DOHH2 (cell line): ENCODE measurements around the gene ELK4.

Source experiments
- EZH2phosphoT487 ChIP-seq: fragments of 200-600 bp; sonication (generic); IDR thresholded peaks from 2 replicates; pipeline ENCODE4 v1.6.1; 2017; ENCODE audit warnings: borderline replicate concordance, mild to moderate bottlenecking, antibody characterized with exemption, low read length, moderate library complexity, mixed read lengths
- TF ChIP-seq, protein P1 (sequence below): fragments of 200-600 bp; sonication (generic); IDR thresholded peaks from one replicate; pipeline ENCODE4 v1.5.1; 2014; ENCODE audit warnings: antibody characterized with exemption, mild to moderate bottlenecking, low read depth, low read length; ENCODE audit not compliant: poor library complexity, severe bottlenecking

DNA sequence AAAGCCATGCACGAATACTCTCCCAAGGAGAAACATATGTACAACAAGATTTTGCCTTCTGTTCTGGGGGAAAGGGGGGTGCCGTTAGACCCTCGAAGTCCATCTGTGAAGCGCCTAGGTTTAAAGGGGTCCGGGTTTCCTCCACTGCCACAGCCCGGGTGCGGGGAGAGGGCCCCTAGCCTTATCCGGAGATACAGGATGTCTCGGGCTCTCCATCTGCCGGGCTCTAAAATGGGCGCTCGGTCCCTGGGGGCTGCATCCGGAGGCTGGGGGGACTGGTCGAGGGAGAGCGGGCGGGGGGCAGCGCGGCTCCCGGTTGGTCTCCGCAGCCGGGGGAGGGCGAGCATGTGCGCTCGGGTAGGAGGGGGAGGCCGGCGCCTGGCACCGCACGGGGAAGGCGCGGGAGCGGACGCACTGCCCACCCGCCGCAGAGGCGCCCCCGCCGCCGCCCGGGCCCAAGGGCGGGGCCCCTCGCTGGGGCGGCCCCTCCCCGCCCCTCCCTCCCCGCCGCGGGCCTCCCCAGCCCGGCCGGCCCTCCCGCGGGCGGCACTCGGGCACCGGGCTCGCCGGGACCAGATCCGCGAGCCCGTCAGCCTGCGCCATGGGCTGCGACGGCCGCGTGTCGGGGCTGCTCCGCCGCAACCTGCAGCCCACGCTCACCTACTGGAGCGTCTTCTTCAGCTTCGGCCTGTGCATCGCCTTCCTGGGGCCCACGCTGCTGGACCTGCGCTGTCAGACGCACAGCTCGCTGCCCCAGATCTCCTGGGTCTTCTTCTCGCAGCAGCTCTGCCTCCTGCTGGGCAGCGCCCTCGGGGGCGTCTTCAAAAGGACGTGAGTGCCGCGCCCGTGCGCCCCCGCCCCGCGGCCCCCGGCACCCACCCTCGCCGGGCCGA, 63.1 kb downstream of the ELK4 start:
- TF ChIP-seq, protein P1, sequence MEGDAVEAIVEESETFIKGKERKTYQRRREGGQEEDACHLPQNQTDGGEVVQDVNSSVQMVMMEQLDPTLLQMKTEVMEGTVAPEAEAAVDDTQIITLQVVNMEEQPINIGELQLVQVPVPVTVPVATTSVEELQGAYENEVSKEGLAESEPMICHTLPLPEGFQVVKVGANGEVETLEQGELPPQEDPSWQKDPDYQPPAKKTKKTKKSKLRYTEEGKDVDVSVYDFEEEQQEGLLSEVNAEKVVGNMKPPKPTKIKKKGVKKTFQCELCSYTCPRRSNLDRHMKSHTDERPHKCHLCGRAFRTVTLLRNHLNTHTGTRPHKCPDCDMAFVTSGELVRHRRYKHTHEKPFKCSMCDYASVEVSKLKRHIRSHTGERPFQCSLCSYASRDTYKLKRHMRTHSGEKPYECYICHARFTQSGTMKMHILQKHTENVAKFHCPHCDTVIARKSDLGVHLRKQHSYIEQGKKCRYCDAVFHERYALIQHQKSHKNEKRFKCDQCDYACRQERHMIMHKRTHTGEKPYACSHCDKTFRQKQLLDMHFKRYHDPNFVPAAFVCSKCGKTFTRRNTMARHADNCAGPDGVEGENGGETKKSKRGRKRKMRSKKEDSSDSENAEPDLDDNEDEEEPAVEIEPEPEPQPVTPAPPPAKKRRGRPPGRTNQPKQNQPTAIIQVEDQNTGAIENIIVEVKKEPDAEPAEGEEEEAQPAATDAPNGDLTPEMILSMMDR, result no peak
- TF ChIP-seq EZH2phosphoT487, result no peak
